OCI-LY1 (cell line): Measurements from ENCODE around the gene CTIF.

ENCODE experiments used
- CTCF ChIP-seq: fragments of 200-600 bp; sonication (generic), shearing (Covaris generic); IDR thresholded peaks from 2 replicates; pipeline ENCODE4 v1.5.1; 2017; ENCODE audit warnings: mild to moderate bottlenecking, antibody characterized with exemption, low read length, moderate library complexity, mixed read lengths
- EZH2 ChIP-seq: fragments of 200-600 bp; sonication (generic), shearing (Covaris generic); IDR thresholded peaks from 2 replicates; pipeline ENCODE4 v1.8.0; 2017; ENCODE audit warnings: borderline replicate concordance, mixed run types, mild to moderate bottlenecking, antibody characterized with exemption, low read length, moderate library complexity, mixed read lengths

GRCh38 chr18:48857023-48857694, 318.3 kb downstream of the CTIF start:
- no peak for TF ChIP-seq CTCF
- TF ChIP-seq EZH2 = no peak
